K562 (cell line): ENCODE results near the gene ADAM22.

Experiments
- BRCA1 ChIP-seq, 2 experiments: fragments of 450-650 bp in 1 of 2; sonication (generic) in 1 of 2; formaldehyde crosslinking in 1 of 2; IDR thresholded peaks; 2 replicates each; pipeline versions ENCODE4 v1.5.0 to v1.6.1; 2017 to 2020; ENCODE audit warnings: mild to moderate bottlenecking in 1 of 2, missing genetic modification reagents in 1 of 2
- DMBX1 ChIP-seq: fragments of 250-450 bp; sonication (Bioruptor Pico); IDR thresholded peaks from 2 replicates; pipeline ENCODE4 v1.8.0; 2022; ENCODE audit warnings: inconsistent platforms, mild to moderate bottlenecking, moderate library complexity, borderline replicate concordance
- EZH2 ChIP-seq: IDR thresholded peaks from 2 replicates; pipeline ENCODE4 v1.6.1; 2012; ENCODE audit warnings: low read depth, mild to moderate bottlenecking, inconsistent platforms, low read length, borderline replicate concordance
- HDAC2 ChIP-seq: fragments of 450-650 bp; IDR thresholded peaks from 2 replicates; pipeline ENCODE4 v1.6.1; 2016; ENCODE audit warnings: mild to moderate bottlenecking
- JUN ChIP-seq, 2 experiments: sonication (generic) in 1 of 2; formaldehyde crosslinking in 1 of 2; IDR thresholded peaks; 2 replicates each; pipeline versions ENCODE4 v1.6.1 to v1.8.0; 2012 to 2022; ENCODE audit warnings: borderline replicate concordance in 2 of 2, mild to moderate bottlenecking in 2 of 2, improper control_type of control experiment in 1 of 2, low read depth in 1 of 2, low read length in 1 of 2, missing genetic modification reagents in 1 of 2
- NCOA4 ChIP-seq: fragments of 450-650 bp; IDR thresholded peaks from 2 replicates; pipeline ENCODE4 v1.6.1; 2018; ENCODE audit warnings: mild to moderate bottlenecking; ENCODE audit not compliant: partially characterized antibody
- POLR2H ChIP-seq: IDR thresholded peaks from 2 replicates; pipeline ENCODE4 v1.6.1; 2016; ENCODE audit warnings: missing genetic modification characterization, low read depth, mild to moderate bottlenecking, control low read depth, missing compliant biosample characterization, moderate library complexity
- RBM15 ChIP-seq: fragments of 200-400 bp; formaldehyde crosslinking; IDR thresholded peaks from 2 replicates; pipeline ENCODE4 v1.6.1; 2018; ENCODE audit warnings: mild to moderate bottlenecking, low read length, moderate library complexity; ENCODE audit not compliant: insufficient read depth
- SMC3 ChIP-seq: conservative IDR thresholded peaks from 2 replicates; pipeline ENCODE4 v1.6.1; 2011; ENCODE audit warnings: low read depth, low read length, improper control_type of control experiment; ENCODE audit not compliant: insufficient read depth
- TEAD4 ChIP-seq, 2 experiments: sonication (generic) in 1 of 2; formaldehyde crosslinking in 1 of 2; IDR thresholded peaks; 2 replicates each; pipeline versions ENCODE4 v1.6.1 to v1.8.0; 2012 to 2022; ENCODE audit warnings: borderline replicate concordance in 1 of 2, inconsistent platforms in 1 of 2, low read length in 1 of 2, mild to moderate bottlenecking in 1 of 2, missing genetic modification reagents in 1 of 2
- ZHX1 ChIP-seq: fragments of 150-350 bp; conservative IDR thresholded peaks from 2 replicates; pipeline ENCODE4 v1.6.1; 2014; ENCODE audit warnings: low read length
- ZNF217 ChIP-seq: sonication (generic); formaldehyde crosslinking; IDR thresholded peaks from 2 replicates; pipeline ENCODE4 v1.8.0; 2022; ENCODE audit warnings: mild to moderate bottlenecking, missing genetic modification reagents
- TF ChIP-seq, protein P1 (sequence below): fragments of 450-650 bp; IDR thresholded peaks from 2 replicates; pipeline ENCODE4 v1.6.1; 2016; ENCODE audit warnings: low read depth
- TF ChIP-seq, protein P2 (sequence below), 2 experiments: fragments of 450-650 bp; IDR thresholded peaks; 2 replicates each; pipeline ENCODE4 v1.6.1; 2018; ENCODE audit warnings: mild to moderate bottlenecking in 2 of 2, low read depth in 1 of 2; ENCODE audit not compliant: partially characterized antibody in 2 of 2

- TF ChIP-seq ZNF217 (no peak), SMC3 (no peak), POLR2H (tag) (no peak), EZH2 (no peak), BRCA1 (IDR thresholded peaks at IDR 0.05) (no peak), BRCA1 (CRISPR knock-in tag; IDR thresholded peaks at IDR 0.05) (no peak), JUN (IDR thresholded peaks at IDR 0.05; ENCODE audit: borderline replicate concordance, low read depth, low read length) (no peak), JUN (CRISPR knock-in tag; IDR thresholded peaks at IDR 0.05; ENCODE audit: borderline replicate concordance) (no peak), NCOA4 (no peak), RBM15 (no peak), ZHX1 (no peak), DMBX1 (no peak), TEAD4 (IDR thresholded peaks at IDR 0.05; ENCODE audit: low read length) (no peak; the same call in 1 of the 2 replicates), TEAD4 (CRISPR knock-in tag; IDR thresholded peaks at IDR 0.05; ENCODE audit: borderline replicate concordance) (no peak), HDAC2 (no peak)
- TF ChIP-seq, protein P1, sequence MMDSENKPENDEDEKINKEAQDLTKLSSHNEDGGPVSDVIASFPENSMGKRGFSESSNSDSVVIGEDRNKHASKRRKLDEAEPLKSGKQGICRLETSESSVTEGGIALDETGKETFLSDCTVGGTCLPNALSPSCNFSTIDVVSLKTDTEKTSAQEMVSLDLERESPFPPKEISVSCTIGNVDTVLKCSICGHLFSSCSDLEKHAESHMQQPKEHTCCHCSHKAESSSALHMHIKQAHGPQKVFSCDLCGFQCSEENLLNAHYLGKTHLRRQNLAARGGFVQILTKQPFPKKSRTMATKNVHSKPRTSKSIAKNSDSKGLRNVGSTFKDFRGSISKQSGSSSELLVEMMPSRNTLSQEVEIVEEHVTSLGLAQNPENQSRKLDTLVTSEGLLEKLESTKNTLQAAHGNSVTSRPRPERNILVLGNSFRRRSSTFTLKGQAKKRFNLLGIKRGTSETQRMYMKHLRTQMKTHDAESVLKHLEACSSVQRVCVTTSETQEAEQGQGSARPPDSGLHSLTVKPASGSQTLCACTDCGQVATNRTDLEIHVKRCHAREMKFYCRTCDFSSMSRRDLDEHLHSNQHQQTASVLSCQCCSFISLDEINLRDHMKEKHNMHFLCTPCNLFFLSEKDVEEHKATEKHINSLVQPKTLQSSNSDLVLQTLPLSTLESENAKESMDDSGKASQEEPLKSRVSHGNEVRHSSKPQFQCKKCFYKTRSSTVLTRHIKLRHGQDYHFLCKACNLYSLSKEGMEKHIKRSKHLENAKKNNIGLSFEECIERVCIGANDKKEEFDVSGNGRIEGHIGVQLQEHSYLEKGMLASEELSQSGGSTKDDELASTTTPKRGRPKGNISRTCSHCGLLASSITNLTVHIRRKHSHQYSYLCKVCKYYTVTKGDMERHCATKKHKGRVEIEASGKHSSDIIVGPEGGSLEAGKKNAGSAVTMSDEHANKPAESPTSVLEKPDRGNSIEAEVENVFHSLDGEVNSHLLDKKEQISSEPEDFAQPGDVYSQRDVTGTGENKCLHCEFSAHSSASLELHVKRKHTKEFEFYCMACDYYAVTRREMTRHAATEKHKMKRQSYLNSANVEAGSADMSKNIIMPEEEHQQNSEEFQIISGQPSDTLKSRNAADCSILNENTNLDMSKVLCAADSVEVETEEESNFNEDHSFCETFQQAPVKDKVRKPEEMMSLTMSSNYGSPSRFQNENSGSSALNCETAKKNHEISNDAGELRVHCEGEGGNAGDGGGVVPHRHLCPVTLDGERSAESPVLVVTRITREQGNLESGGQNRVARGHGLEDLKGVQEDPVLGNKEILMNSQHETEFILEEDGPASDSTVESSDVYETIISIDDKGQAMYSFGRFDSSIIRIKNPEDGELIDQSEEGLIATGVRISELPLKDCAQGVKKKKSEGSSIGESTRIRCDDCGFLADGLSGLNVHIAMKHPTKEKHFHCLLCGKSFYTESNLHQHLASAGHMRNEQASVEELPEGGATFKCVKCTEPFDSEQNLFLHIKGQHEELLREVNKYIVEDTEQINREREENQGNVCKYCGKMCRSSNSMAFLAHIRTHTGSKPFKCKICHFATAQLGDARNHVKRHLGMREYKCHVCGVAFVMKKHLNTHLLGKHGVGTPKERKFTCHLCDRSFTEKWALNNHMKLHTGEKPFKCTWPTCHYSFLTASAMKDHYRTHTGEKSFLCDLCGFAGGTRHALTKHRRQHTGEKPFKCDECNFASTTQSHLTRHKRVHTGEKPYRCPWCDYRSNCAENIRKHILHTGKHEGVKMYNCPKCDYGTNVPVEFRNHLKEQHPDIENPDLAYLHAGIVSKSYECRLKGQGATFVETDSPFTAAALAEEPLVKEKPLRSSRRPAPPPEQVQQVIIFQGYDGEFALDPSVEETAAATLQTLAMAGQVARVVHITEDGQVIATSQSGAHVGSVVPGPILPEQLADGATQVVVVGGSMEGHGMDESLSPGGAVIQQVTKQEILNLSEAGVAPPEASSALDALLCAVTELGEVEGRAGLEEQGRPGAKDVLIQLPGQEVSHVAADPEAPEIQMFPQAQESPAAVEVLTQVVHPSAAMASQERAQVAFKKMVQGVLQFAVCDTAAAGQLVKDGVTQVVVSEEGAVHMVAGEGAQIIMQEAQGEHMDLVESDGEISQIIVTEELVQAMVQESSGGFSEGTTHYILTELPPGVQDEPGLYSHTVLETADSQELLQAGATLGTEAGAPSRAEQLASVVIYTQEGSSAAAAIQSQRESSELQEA, result no peak
- TF ChIP-seq, protein P2, sequence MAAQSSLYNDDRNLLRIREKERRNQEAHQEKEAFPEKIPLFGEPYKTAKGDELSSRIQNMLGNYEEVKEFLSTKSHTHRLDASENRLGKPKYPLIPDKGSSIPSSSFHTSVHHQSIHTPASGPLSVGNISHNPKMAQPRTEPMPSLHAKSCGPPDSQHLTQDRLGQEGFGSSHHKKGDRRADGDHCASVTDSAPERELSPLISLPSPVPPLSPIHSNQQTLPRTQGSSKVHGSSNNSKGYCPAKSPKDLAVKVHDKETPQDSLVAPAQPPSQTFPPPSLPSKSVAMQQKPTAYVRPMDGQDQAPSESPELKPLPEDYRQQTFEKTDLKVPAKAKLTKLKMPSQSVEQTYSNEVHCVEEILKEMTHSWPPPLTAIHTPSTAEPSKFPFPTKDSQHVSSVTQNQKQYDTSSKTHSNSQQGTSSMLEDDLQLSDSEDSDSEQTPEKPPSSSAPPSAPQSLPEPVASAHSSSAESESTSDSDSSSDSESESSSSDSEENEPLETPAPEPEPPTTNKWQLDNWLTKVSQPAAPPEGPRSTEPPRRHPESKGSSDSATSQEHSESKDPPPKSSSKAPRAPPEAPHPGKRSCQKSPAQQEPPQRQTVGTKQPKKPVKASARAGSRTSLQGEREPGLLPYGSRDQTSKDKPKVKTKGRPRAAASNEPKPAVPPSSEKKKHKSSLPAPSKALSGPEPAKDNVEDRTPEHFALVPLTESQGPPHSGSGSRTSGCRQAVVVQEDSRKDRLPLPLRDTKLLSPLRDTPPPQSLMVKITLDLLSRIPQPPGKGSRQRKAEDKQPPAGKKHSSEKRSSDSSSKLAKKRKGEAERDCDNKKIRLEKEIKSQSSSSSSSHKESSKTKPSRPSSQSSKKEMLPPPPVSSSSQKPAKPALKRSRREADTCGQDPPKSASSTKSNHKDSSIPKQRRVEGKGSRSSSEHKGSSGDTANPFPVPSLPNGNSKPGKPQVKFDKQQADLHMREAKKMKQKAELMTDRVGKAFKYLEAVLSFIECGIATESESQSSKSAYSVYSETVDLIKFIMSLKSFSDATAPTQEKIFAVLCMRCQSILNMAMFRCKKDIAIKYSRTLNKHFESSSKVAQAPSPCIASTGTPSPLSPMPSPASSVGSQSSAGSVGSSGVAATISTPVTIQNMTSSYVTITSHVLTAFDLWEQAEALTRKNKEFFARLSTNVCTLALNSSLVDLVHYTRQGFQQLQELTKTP (IDR thresholded peaks at IDR 0.05; ENCODE audit: low read depth in 1 of 2, partially characterized antibody in 2 of 2), result no peak
Observed at GRCh38 chr7:88217675-88218428, 283.8 kb downstream of the ADAM22 start.
